ENCODE data around the gene RXFP1.
"Not testable (repeated sequence)": the region's sequence is repeated elsewhere in the genome, so short reads cannot be mapped to it uniquely, and the experiment has no call there.

RXFP1 gene

DNA sequence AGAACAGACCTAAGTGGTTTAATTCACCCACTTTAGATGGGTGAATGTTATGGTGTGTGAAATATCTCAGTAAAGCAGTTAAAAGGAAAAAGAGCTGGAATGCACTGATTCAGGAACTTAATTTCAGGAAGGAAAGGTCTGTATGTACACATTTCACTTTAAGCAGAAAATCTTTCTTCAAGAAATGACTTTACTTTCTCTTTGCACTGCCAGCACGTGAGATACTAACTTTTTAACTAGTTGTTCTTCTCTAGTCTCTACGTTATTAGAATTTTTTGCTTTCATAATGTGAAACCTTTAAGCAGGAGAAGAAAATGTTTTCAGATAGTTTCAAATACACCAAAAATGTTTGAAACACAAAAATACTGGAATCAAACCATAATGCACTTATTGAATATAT, 131.2 kb downstream of the RXFP1 start:
- DNase-seq (ENCODE audit: low spot score): no peak
- TF ChIP-seq, protein P1, sequence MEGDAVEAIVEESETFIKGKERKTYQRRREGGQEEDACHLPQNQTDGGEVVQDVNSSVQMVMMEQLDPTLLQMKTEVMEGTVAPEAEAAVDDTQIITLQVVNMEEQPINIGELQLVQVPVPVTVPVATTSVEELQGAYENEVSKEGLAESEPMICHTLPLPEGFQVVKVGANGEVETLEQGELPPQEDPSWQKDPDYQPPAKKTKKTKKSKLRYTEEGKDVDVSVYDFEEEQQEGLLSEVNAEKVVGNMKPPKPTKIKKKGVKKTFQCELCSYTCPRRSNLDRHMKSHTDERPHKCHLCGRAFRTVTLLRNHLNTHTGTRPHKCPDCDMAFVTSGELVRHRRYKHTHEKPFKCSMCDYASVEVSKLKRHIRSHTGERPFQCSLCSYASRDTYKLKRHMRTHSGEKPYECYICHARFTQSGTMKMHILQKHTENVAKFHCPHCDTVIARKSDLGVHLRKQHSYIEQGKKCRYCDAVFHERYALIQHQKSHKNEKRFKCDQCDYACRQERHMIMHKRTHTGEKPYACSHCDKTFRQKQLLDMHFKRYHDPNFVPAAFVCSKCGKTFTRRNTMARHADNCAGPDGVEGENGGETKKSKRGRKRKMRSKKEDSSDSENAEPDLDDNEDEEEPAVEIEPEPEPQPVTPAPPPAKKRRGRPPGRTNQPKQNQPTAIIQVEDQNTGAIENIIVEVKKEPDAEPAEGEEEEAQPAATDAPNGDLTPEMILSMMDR (IDR thresholded peaks at IDR 0.05; ENCODE audit: extremely low read depth, missing control alignments): no peak

DNA sequence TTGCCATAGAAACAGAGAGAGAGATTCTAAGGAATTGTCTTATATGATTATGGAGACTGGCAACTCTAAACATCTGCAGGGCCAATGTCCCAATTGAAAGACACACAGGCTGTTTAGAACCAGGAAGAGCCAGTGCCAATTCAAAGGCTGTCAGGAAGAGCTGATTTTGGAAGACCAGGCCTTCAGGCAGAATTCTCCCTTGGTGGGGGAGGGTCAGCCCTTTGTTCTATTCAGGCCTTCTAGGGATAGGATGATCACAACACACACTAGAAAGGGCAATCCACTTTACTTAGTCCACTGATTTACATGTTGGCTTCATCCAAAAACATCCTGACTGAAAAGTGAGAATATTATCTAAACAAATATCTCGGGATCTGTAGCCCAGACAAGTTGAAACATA, 134.8 kb downstream of the RXFP1 start:
- TF ChIP-seq, protein P1 (IDR thresholded peaks at IDR 0.05; ENCODE audit: extremely low read depth, missing control alignments): no peak
- no peak for DNase-seq (ENCODE audit: low spot score)

DNA sequence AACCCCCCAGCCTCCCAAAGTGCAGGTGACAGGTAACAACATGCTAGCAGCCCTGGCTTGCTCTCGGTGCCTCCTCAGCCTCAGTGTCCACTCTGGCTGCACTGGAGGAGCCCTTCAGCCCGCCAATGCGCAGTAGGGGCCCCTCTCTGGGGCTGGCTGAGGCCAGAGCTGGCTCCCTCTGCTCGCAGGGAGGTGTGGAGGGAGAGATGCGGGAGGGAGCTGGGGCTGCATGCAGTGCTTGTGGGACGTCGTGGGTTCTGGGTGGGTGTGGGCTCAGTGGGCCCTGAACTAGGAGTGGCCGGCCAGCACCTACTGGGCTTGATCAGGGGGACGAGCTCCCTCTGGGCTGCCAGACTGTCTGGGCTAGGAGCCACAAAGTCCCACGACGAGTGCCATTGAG, 135.6 kb downstream of the RXFP1 start:
- TF ChIP-seq, protein P1 (IDR thresholded peaks at IDR 0.05; ENCODE audit: extremely low read depth, missing control alignments): no peak
- no peak for DNase-seq (ENCODE audit: low spot score)

DNA sequence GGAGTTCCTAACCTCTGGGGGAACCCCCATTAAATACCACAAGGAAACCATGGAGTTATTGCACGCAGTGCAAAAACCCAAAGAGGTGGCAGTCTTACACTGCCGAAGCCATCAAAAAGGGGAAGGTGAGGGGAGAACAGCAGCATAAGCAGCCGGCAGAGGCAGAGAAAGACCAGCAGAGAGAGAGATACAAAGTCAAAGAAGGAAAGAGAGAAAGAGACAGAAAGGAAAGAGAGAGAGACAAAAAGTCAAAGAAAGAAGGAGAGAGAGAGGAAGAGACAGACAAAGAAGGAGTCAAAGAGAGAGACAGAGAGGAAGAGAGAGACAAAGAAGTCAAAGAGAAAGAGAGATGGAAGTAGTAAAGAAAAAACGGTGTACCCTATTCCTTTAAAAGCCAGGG, 141.6 kb downstream of the RXFP1 start:
- not testable (repeated sequence) for DNase-seq (ENCODE audit: low spot score)

DNA sequence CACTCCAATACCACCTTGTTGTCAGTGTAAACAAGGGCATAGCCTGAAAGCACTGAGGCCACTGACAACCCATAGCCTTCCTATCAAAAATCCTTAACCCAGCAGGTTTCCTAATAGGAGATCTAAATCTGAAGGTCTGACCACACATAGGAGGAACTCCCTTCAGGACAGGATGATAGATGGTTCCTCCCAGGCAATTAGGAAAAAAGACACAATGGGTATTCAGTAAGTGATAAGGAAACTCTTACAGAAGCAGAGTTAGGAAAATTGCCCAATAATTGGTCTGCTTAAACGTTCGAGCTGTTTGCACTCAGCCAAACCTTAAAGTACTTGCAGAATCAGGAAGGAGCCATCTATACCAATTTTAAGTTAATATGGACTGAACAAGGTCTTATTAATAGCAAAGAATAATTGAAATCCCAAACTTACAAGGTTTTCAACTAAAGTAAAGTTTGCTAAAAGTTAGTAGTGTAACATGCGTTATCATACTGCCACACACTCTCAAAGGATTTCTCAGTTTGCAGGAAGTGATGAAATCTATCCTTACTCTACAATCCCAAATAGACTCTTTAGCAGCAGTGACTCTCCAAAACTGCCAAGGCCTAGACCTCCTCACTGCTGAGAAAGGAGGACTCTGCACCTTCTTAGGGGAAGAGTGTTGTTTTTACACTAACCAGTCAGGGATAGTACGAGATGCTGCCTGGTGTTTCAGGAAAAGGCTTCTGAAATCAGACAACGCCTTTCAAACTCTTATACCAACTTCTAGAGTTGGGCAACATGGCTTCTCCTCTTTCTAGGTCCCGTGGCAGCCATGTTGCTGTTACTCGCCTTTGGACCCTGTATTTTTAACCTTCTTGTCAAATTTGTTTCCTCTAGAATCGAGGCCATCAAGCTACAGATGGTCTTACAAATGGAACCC, 142.3 kb downstream of the RXFP1 start:
- DNase-seq (ENCODE audit: low spot score): not testable (repeated sequence)

DNA sequence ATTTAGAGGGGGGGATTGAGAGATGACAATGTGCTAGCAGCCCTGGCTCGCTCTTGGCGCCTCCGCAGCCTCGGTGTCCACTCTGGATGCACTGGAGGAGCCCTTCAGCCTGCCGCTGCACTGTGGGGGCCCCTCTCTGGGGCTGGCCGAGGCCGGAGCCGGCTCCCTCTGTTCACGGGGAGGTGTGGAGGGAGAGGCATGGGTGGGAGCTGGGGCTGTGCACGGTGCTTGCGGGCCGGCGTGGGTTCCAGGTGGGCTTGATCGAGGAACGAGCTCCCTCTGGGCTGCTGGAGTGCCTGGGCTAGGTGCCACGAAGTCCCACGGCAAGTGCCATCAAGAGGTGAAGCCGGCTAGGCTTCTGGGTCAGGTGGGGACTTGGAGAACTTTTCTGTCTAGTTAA, 143.1 kb downstream of the RXFP1 start:
- TF ChIP-seq, protein P1 (IDR thresholded peaks at IDR 0.05; ENCODE audit: extremely low read depth, missing control alignments): no peak
- DNase-seq (ENCODE audit: low spot score): no peak

DNA sequence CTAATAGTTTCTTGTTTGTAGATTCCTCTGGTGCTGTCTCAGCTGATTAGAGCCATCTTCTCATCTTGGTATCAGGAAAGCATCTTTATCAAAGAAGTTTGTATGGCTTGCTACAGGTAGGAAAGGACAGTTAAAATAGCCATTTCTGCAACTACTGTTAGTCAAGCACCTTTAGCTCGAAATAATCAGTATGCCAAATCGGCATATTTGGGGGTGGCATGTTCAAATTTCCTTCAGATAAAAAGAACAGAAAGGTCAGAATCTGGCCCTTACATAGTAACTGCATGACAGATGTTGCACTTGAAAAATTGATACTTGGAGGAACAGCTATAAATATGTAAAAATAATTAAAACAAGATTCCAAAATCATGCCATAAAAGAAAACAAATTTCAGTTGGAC, 145.2 kb downstream of the RXFP1 start:
- TF ChIP-seq, protein P1 (IDR thresholded peaks at IDR 0.05; ENCODE audit: extremely low read depth, missing control alignments): no peak
- no peak for DNase-seq (ENCODE audit: low spot score)

DNA sequence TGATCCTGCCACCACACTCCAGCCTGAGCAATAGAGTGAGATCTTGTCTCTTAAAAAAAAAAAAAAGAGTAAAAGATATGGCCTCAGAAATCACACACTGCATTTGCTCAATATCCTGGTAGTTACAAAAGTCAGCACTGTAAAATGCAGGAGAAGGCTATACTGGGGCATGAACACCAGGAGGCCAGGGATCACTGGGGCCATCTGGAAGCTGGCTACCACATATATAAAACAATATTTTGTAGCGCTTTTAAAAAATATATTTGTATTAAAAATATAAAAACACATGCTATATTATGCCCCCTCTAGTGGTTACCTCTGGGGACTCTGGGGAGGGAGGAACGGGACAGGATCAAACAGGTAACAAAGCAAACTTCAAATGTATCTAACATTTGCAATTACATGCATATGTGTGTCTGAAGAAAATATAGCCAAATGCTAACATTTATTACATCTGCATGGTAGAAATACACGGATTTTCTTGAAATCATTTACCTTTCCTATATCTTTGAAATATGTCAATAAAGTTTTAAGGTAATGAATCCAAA, 146.0 kb downstream of the RXFP1 start:
- peak; percentile 36 for DNase-seq (ENCODE audit: low spot score)
- TF ChIP-seq, protein P1 (IDR thresholded peaks at IDR 0.05; ENCODE audit: extremely low read depth, missing control alignments): no peak
